Liver (tissue), 9 donors: ENCODE results near the gene SETD1A. TPM values are rescaled to one million over a fixed set of nuclear protein-coding genes. Genes with fewer than 3 reads are reported as not detected.
"Not testable (repeated sequence)": the region's sequence is repeated elsewhere in the genome, so short reads cannot be mapped to it uniquely, and the experiment has no call there.

Source experiments
- DNase-seq: peaks from one replicate; pipeline ENCODE4 v3.0.0-alpha.2; 2017; ENCODE audit warnings: low spot score
- H3K27ac ChIP-seq, 2 donors: one replicate each; pipeline ENCODE4 v1.7.0; 2013; ENCODE audit warnings: inconsistent platforms in 2 of 2, low read length in 2 of 2, control low read depth in 1 of 2, low read depth in 1 of 2, mild to moderate bottlenecking in 1 of 2
- H3K27me3 ChIP-seq, 4 donors: one replicate each; pipeline versions ENCODE4 v1.6.1 to v1.7.0; 2013; ENCODE audit warnings: low read length in 3 of 4, inconsistent platforms in 1 of 4, mild to moderate bottlenecking in 1 of 4, moderate library complexity in 1 of 4; ENCODE audit not compliant: control insufficient read depth in 4 of 4, insufficient read depth in 4 of 4
- H3K36me3 ChIP-seq, 4 donors: one replicate each; pipeline versions ENCODE4 v1.6.1 to v1.7.0; 2013; ENCODE audit warnings: low read length in 3 of 4, mild to moderate bottlenecking in 3 of 4, low read depth in 1 of 4, moderate library complexity in 1 of 4; ENCODE audit not compliant: control insufficient read depth in 4 of 4, insufficient read depth in 3 of 4
- H3K4me1 ChIP-seq, 4 donors: one replicate each; pipeline versions ENCODE4 v1.6.1 to v1.7.0; 2013; ENCODE audit warnings: low read length in 3 of 4, mild to moderate bottlenecking in 3 of 4, moderate library complexity in 1 of 4; ENCODE audit not compliant: control insufficient read depth in 4 of 4, insufficient read depth in 4 of 4
- H3K4me3 ChIP-seq, 3 donors: one replicate each; pipeline versions ENCODE4 v1.6.1 to v1.7.0; 2013; ENCODE audit warnings: low read length in 3 of 3, control low read depth in 1 of 3, low read depth in 1 of 3, mild to moderate bottlenecking in 1 of 3
- H3K9ac ChIP-seq, 2 donors: one replicate each; pipeline ENCODE4 v1.7.0; 2013; ENCODE audit warnings: low read length in 2 of 2, mild to moderate bottlenecking in 2 of 2, moderate library complexity in 2 of 2, control low read depth in 1 of 2, low read depth in 1 of 2
- H3K9me3 ChIP-seq, 4 donors: one replicate each; pipeline versions ENCODE4 v1.6.1 to v1.7.0; 2013; ENCODE audit warnings: low read length in 3 of 4; ENCODE audit not compliant: control insufficient read depth in 4 of 4
- EGR1 ChIP-seq, 2 donors: IDR thresholded peaks; 2 replicates each; pipeline ENCODE4 v1.6.1; 2016 to 2018; ENCODE audit warnings: antibody characterized with exemption in 2 of 2, low read depth in 2 of 2
- FOXA2 ChIP-seq: IDR thresholded peaks from 2 replicates; pipeline ENCODE4 v1.6.1; 2016; ENCODE audit warnings: antibody characterized with exemption
- GABPA ChIP-seq, 2 donors: IDR thresholded peaks in 1 of 2; conservative IDR thresholded peaks in 1 of 2; 2 replicates each; pipeline ENCODE4 v1.6.1; 2016; ENCODE audit warnings: antibody characterized with exemption in 2 of 2, mild to moderate bottlenecking in 1 of 2, moderate library complexity in 1 of 2
- JUND ChIP-seq, 2 donors: IDR thresholded peaks; 2 replicates each; pipeline ENCODE4 v1.6.1; 2016; ENCODE audit warnings: antibody characterized with exemption in 2 of 2
- RAD21 ChIP-seq, 2 donors: IDR thresholded peaks; 2 replicates each; pipeline ENCODE4 v1.6.1; 2016; ENCODE audit warnings: antibody characterized with exemption in 2 of 2, mild to moderate bottlenecking in 2 of 2
- SP1 ChIP-seq: IDR thresholded peaks from 2 replicates; pipeline ENCODE4 v1.6.1; 2018; ENCODE audit warnings: antibody characterized with exemption, mild to moderate bottlenecking
- TAF1 ChIP-seq: conservative IDR thresholded peaks from 2 replicates; pipeline ENCODE4 v1.6.1; 2016; ENCODE audit warnings: antibody characterized with exemption, mild to moderate bottlenecking
- YY1 ChIP-seq: IDR thresholded peaks from 2 replicates; pipeline ENCODE4 v1.6.1; 2016; ENCODE audit warnings: antibody characterized with exemption, mild to moderate bottlenecking
- WGBS: extraction: QIAGEN DNeasy Blood & Tissue Kit; methylation state at CpG from one replicate; pipeline ENCODE4 v1.1.7; 2013; 5-methylcytosine and 5-hydroxymethylcytosine counted together
- polyA plus RNA-seq, 2 donors: library from polyadenylated mRNA; stranded (reverse) in 1 of 2; unstranded in 1 of 2; fragments of 200-250 nt in 1 of 2; fragments of >200 nt in 1 of 2; fragmentation: Nextera tagmentation in 1 of 2; extraction: Ambion mirVana in 1 of 2; gene quantifications; one replicate each; pipeline versions ENCODE4 v1.2.1 to v1.2.3, GENCODE V29; 2013 to 2015
- total RNA-seq, 2 donors: library from RNA; depleted of rRNA; stranded (reverse); fragments of >200 nt; gene quantifications; one replicate each; pipeline ENCODE4 v1.2.3, GENCODE V29; 2014
- TF ChIP-seq, protein P1 (sequence below): IDR thresholded peaks from 2 replicates; pipeline ENCODE4 v1.6.1; 2016; ENCODE audit warnings: antibody characterized with exemption
- TF ChIP-seq, protein P2 (sequence below): fragments of 150-350 bp; IDR thresholded peaks from 2 replicates; pipeline ENCODE4 v1.5.1; 2017; ENCODE audit warnings: improper control_type of control experiment, low read depth, low read length; ENCODE audit not compliant: missing input control
- TF ChIP-seq, protein P3 (sequence below): IDR thresholded peaks from 2 replicates; pipeline ENCODE4 v1.6.1; 2016; ENCODE audit warnings: antibody characterized with exemption
- TF ChIP-seq, protein P4 (sequence below): IDR thresholded peaks from 2 replicates; pipeline ENCODE4 v1.6.1; 2016; ENCODE audit warnings: antibody characterized with exemption
- donor health status: healthy.
- donor health status: healthy.
- donor health status: healthy.
- donor health status: healthy.
- donor health status: healthy.

SETD1A gene
- total and polyA plus RNA-seq, 4 donors: 2.7 to 4.9 (median 3.7) TPM

DNA sequence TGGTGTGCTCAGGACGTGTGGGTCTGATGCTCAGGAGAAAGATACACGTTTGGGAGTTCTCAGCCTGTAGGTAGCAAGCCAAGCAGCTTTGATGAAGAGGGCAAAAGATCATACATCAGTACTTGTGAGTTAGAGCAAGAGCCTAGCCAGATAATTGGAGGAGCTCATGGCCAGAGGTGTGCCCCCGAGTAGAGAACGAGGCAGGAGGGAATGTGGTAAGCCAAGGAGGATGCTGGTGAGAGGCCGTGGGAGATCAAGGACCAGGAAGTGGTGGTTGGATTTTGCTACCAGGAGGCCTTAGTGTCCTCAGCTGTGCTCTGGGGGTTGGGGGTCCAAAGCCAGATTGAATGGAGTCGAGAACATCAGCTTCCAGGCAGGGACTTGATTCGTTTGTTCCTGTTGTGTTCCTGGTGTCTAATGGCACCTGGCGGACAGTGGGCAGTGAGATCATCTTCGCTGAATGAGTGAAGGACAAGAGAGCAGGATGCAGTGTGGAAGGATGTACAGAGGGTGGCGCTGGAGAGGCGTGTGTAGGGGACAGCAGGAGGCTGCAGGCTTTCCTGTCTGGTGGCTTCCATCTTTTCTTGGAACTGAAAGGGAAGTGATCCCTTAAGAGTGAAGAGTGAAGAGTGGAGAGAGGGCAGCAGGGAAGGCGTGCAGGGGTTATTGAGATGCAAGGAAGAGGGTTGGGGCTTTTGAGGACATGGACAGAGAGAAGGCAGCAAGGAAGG is 22.6 kb upstream of the SETD1A start:
- H3K27ac ChIP-seq: no peak overlapping the region
- no peak overlapping the region for H3K4me3 ChIP-seq
- H3K4me1 ChIP-seq: peaks cover 0 to 3% (median 0%) of the 10 kb centered on the region in 4 donors
- 71% methylated on average over 12 of the region's 12 CpGs for WGBS
- H3K27me3 ChIP-seq: no peaks in the 10 kb centered on the region
- H3K9me3 ChIP-seq: no peaks in the 10 kb centered on the region
- no peak for DNase-seq
- no peak overlapping the region for H3K9ac ChIP-seq
- TF ChIP-seq RAD21 (IDR thresholded peaks at IDR 0.05): peak in 1 of 2 donors; percentile 67
- TF ChIP-seq, protein P1, sequence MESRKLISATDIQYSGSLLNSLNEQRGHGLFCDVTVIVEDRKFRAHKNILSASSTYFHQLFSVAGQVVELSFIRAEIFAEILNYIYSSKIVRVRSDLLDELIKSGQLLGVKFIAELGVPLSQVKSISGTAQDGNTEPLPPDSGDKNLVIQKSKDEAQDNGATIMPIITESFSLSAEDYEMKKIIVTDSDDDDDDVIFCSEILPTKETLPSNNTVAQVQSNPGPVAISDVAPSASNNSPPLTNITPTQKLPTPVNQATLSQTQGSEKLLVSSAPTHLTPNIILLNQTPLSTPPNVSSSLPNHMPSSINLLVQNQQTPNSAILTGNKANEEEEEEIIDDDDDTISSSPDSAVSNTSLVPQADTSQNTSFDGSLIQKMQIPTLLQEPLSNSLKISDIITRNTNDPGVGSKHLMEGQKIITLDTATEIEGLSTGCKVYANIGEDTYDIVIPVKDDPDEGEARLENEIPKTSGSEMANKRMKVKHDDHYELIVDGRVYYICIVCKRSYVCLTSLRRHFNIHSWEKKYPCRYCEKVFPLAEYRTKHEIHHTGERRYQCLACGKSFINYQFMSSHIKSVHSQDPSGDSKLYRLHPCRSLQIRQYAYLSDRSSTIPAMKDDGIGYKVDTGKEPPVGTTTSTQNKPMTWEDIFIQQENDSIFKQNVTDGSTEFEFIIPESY: no peak
- TF ChIP-seq, protein P2, sequence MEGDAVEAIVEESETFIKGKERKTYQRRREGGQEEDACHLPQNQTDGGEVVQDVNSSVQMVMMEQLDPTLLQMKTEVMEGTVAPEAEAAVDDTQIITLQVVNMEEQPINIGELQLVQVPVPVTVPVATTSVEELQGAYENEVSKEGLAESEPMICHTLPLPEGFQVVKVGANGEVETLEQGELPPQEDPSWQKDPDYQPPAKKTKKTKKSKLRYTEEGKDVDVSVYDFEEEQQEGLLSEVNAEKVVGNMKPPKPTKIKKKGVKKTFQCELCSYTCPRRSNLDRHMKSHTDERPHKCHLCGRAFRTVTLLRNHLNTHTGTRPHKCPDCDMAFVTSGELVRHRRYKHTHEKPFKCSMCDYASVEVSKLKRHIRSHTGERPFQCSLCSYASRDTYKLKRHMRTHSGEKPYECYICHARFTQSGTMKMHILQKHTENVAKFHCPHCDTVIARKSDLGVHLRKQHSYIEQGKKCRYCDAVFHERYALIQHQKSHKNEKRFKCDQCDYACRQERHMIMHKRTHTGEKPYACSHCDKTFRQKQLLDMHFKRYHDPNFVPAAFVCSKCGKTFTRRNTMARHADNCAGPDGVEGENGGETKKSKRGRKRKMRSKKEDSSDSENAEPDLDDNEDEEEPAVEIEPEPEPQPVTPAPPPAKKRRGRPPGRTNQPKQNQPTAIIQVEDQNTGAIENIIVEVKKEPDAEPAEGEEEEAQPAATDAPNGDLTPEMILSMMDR: peak; percentile 39
- TF ChIP-seq, protein P3, sequence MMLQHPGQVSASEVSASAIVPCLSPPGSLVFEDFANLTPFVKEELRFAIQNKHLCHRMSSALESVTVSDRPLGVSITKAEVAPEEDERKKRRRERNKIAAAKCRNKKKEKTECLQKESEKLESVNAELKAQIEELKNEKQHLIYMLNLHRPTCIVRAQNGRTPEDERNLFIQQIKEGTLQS: no peak
- H3K36me3 ChIP-seq: peaks cover 3 to 12% (median 6%) of the 10 kb centered on the region in 4 donors

DNA sequence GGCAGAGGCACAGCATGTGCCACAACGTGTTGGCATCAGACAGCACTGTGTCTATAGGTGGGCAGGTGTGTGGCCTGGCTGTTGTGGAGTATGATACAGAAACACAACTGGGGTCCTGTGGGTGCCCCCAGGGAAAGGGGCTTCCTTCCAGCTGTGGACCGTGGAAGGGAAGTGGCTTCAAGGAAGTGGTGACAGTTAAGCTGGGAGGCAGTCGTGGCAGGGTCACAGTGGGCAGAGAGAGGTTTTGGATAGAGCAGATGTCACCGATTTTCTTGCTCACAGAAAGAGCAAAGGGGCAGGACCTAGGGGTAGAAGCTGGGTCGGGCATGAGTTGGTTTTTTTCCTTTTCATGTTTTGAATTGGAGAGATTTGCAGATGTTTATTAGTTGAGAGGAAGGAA is 19.9 kb upstream of the SETD1A start:
- Histone ChIP-seq H3K4me1 (peaks cover 0 to 8% (median 3%) of the 10 kb centered on the region in 4 donors), H3K36me3 (peaks cover 0 to 2% (median 0%) of the 10 kb centered on the region in 4 donors), H3K27me3 (no peaks in the 10 kb centered on the region), H3K4me3 (no peak overlapping the region), H3K27ac (no peak overlapping the region), H3K9ac (no peak overlapping the region), H3K9me3 (no peaks in the 10 kb centered on the region)
- no peak for TF ChIP-seq FOXA2
- TF ChIP-seq TAF1: no peak
- TF ChIP-seq JUND (IDR thresholded peaks at IDR 0.05): no peak
- no peak for TF ChIP-seq SP1
- TF ChIP-seq YY1: no peak
- TF ChIP-seq, protein P4, sequence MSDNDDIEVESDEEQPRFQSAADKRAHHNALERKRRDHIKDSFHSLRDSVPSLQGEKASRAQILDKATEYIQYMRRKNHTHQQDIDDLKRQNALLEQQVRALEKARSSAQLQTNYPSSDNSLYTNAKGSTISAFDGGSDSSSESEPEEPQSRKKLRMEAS: no peak
- TF ChIP-seq EGR1 (IDR thresholded peaks at IDR 0.05; ENCODE audit: low read depth in 2 of 2): no peak
- no peak for TF ChIP-seq GABPA (IDR thresholded peaks at IDR 0.05 in 1 of 2, conservative IDR thresholded peaks at IDR 0.05 in 1 of 2)
- TF ChIP-seq, protein P2: no peak
- DNase-seq: no peak
- WGBS: 62% methylated on average over 5 of the region's 5 CpGs

DNA sequence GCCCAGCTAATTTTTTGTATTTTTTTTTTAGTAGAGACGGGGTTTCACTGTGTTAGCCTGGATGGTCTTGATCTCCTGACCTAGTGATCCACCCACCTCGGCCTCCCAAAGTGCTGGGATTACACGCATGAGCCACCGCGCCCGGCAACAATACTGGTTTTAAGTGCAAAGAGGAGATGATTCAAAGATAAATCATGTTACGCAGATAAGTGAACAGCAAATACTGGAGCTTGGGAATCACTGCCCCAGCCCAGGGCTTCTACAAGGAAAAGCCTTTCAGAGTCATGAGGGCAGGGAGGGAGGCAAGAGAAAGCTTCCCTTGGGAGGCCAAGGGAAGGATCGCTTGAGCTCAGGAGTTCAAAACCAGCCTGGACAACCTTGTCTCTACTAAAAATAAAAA is 18.0 kb upstream of the SETD1A start:
- H3K36me3 ChIP-seq, DNase-seq, H3K27ac ChIP-seq, H3K4me1 ChIP-seq, H3K9me3 ChIP-seq, H3K27me3 ChIP-seq, H3K9ac ChIP-seq, H3K4me3 ChIP-seq: not testable (repeated sequence)
- 96% methylated on average over 8 of the region's 8 CpGs for WGBS
